ENCODE data around the gene SGK1.
A peak's percentile ranks its signal among the peaks of the same experiment; 100 is the strongest.
"Not testable (repeated sequence)": the region's sequence is repeated elsewhere in the genome, so short reads cannot be mapped to it uniquely, and the experiment has no call there.

The SGK1 gene

GRCh38 chr6:134257516-134257915, 60.4 kb downstream of the SGK1 start:
- CTCF ChIA-PET: no interaction called here
- POLR2A ChIA-PET: no interaction called here
- DNase-seq (ENCODE audit: extremely low spot score): no peak
- no peak for TF ChIP-seq SUZ12 (IDR thresholded peaks at IDR 0.05)
- no peak for TF ChIP-seq BHLHE40 (IDR thresholded peaks at IDR 0.05; ENCODE audit: borderline replicate concordance)
- no peak for TF ChIP-seq SP1 (IDR thresholded peaks at IDR 0.05)
- no peak for TF ChIP-seq ELF4 (IDR thresholded peaks at IDR 0.05)
- TF ChIP-seq PKNOX1 (IDR thresholded peaks at IDR 0.05): no peak

DNA sequence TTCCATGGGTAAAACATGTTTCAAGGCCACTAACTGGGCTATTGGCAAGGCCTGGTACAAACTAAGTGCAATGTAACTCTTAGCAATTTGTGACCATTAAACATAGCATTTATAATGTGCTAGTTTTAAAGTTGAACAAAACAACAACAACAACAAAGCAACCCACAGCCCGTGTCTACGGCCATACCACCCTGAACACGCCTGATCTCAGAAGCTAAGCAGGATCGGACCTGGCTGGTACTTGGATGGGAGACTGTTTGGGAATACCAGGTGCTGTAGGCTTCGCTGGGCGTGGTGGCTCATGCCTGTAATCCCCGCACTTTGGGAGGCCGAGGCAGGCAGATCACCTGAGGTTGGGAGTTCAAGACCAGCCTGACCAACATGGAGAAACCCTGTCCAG, 61.0 kb downstream of the SGK1 start:
- POLR2A ChIA-PET: no interaction called here
- CTCF ChIA-PET: interaction anchor here (0.6 kb wide), 1 partner anchor 77 kb away, joined by 3 read pairs; no protein-coding TSS in a partner anchor
- no peak for DNase-seq (ENCODE audit: extremely low spot score)
- TF ChIP-seq BHLHE40 (IDR thresholded peaks at IDR 0.05; ENCODE audit: borderline replicate concordance): no peak
- no peak for TF ChIP-seq LEF1 (IDR thresholded peaks at IDR 0.05; ENCODE audit: borderline replicate concordance)
- TF ChIP-seq ARNT (IDR thresholded peaks at IDR 0.05): no peak
- TF ChIP-seq NFRKB (IDR thresholded peaks at IDR 0.05): no peak
- no peak for TF ChIP-seq HDGF (IDR thresholded peaks at IDR 0.05; ENCODE audit: borderline replicate concordance)
- TF ChIP-seq PKNOX1 (IDR thresholded peaks at IDR 0.05): no peak
- TF ChIP-seq CTBP1 (IDR thresholded peaks at IDR 0.05; ENCODE audit: borderline replicate concordance): no peak
- no peak for TF ChIP-seq FOXK2 (IDR thresholded peaks at IDR 0.05)
- TF ChIP-seq SP1 (IDR thresholded peaks at IDR 0.05): no peak
- TF ChIP-seq FOXA1 (IDR thresholded peaks at IDR 0.05): no peak
- TF ChIP-seq SUZ12 (IDR thresholded peaks at IDR 0.05): no peak
- TF ChIP-seq L3MBTL2 (conservative IDR thresholded peaks at IDR 0.05): no peak
- TF ChIP-seq ZNF384 (IDR thresholded peaks at IDR 0.05): no peak
- no peak for TF ChIP-seq TARDBP (IDR thresholded peaks at IDR 0.05)
- TF ChIP-seq ELF4 (IDR thresholded peaks at IDR 0.05): no peak
- TF ChIP-seq FOXM1 (IDR thresholded peaks at IDR 0.05; ENCODE audit: borderline replicate concordance): no peak

DNA sequence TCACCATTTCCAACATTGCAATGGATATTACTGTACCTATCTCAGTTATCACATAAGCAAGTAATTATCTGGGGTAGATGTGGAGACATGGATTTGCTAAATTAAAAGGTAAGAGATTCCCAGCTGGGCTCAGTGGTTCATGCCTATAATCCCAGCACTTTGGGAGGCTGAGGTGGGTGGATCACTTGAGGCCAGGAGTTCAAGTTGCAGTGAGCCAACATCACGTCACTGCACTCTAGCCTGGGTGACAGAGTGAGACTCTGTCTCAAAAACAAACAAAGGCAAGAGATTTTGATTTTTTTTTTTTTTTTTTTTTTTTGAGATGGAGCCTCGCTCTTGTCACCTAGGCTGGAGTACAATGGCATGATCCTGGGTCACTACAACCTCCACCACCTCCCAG, 62.6 kb downstream of the SGK1 start:
- DNase-seq (ENCODE audit: extremely low spot score); POLR2A ChIA-PET; CTCF ChIA-PET: not testable (repeated sequence)

DNA sequence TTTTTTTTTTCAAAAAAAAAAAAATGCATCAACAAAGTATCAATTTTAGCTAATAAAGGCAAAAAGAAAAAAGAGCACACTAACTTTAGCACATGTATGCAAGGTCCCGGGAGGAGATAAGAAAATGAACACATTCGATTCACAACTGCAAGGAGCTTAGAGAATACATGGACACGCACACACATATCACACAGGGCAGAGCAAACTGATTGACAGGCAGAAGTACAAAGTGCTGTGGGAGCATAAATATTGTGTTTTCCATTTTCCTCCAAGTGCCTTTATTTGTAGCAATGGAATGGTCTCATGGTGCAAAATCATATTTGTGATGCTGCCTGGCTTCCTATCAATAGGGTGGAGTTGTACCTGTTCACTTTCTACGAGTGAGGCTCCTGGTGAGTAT, 63.8 kb downstream of the SGK1 start:
- POLR2A ChIA-PET: no interaction called here
- TF ChIP-seq PKNOX1 (IDR thresholded peaks at IDR 0.05) (peak; percentile 73; the same call in 1 of the 2 replicates), ZNF384 (IDR thresholded peaks at IDR 0.05) (peak; percentile 26; the same call in 1 of the 2 replicates), FOXA1 (IDR thresholded peaks at IDR 0.05) (no peak)
- CTCF ChIA-PET: no interaction called here
- DNase-seq (ENCODE audit: extremely low spot score): no peak

- CTCF ChIA-PET: no interaction called here
- POLR2A ChIA-PET: no interaction called here
- DNase-seq (ENCODE audit: extremely low spot score): no peak
- TF ChIP-seq HDGF (IDR thresholded peaks at IDR 0.05; ENCODE audit: borderline replicate concordance) (no peak), TARDBP (IDR thresholded peaks at IDR 0.05) (no peak), BHLHE40 (IDR thresholded peaks at IDR 0.05; ENCODE audit: borderline replicate concordance) (no peak), CTBP1 (IDR thresholded peaks at IDR 0.05; ENCODE audit: borderline replicate concordance) (no peak), FOXM1 (IDR thresholded peaks at IDR 0.05; ENCODE audit: borderline replicate concordance) (no peak), LEF1 (IDR thresholded peaks at IDR 0.05; ENCODE audit: borderline replicate concordance) (no peak), NFRKB (IDR thresholded peaks at IDR 0.05) (no peak), SUZ12 (IDR thresholded peaks at IDR 0.05) (no peak), ARNT (IDR thresholded peaks at IDR 0.05) (no peak), PKNOX1 (IDR thresholded peaks at IDR 0.05) (no peak; the same call in 1 of the 2 replicates), L3MBTL2 (conservative IDR thresholded peaks at IDR 0.05) (no peak), SP1 (IDR thresholded peaks at IDR 0.05) (no peak), ZNF384 (IDR thresholded peaks at IDR 0.05) (no peak), FOXK2 (IDR thresholded peaks at IDR 0.05) (no peak), ELF4 (IDR thresholded peaks at IDR 0.05) (no peak)
Measured at GRCh38 chr6:134253681-134254080, 64.2 kb downstream of the SGK1 start.

GRCh38 chr6:134251320-134251719, 66.6 kb downstream of the SGK1 start:
- TF ChIP-seq TARDBP (IDR thresholded peaks at IDR 0.05) (no peak), FOXM1 (IDR thresholded peaks at IDR 0.05; ENCODE audit: borderline replicate concordance) (no peak), ELF4 (IDR thresholded peaks at IDR 0.05) (no peak), HDGF (IDR thresholded peaks at IDR 0.05; ENCODE audit: borderline replicate concordance) (no peak), ARNT (IDR thresholded peaks at IDR 0.05) (no peak)
- POLR2A ChIA-PET: no interaction called here
- CTCF ChIA-PET: interaction anchor here (0.6 kb wide), 1 partner anchor 187 kb away, joined by 8 read pairs; no protein-coding TSS in a partner anchor
- DNase-seq (ENCODE audit: extremely low spot score): no peak

DNA sequence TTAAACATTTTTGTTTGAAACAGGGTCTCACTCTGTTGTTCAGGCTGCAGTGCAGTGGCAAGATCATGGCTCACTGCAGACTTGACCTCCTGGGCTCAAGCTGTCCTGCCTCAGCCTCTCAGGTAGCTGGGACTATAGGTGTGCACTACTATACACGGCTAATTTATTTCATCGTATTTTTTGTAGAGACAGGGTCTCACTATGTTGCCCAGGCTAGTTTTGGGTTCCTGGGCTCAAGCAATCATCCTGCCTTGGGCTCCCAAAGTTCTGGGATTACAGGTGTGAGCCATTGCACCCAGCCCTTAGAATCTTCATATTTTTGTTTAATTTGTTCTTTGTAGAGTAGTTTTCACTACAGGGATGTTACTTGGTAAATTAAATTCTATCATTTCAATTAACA, 67.1 kb downstream of the SGK1 start:
- CTCF ChIA-PET: interaction anchor here (0.5 kb wide), 1 partner anchor 404 kb away, joined by 3 read pairs; no protein-coding TSS in a partner anchor
- TF ChIP-seq ELF4 (IDR thresholded peaks at IDR 0.05) (no peak), FOXK2 (IDR thresholded peaks at IDR 0.05) (no peak), HDGF (IDR thresholded peaks at IDR 0.05; ENCODE audit: borderline replicate concordance) (no peak), L3MBTL2 (conservative IDR thresholded peaks at IDR 0.05) (no peak), LEF1 (IDR thresholded peaks at IDR 0.05; ENCODE audit: borderline replicate concordance) (no peak), BHLHE40 (IDR thresholded peaks at IDR 0.05; ENCODE audit: borderline replicate concordance) (no peak), NFRKB (IDR thresholded peaks at IDR 0.05) (no peak), PKNOX1 (IDR thresholded peaks at IDR 0.05) (no peak), ZNF384 (IDR thresholded peaks at IDR 0.05) (no peak), CTBP1 (IDR thresholded peaks at IDR 0.05; ENCODE audit: borderline replicate concordance) (no peak)
- DNase-seq (ENCODE audit: extremely low spot score): no peak
- POLR2A ChIA-PET: no interaction called here

Data from HEK293T (cell line).